Measurements from ENCODE around the gene CT47A1.
"Not testable (repeated sequence)": the region's sequence is repeated elsewhere in the genome, so short reads cannot be mapped to it uniquely, and the experiment has no call there.

The CT47A1 gene

GRCh38 chrX:120985660-120986059, at the start of gene CT47A1:
CT47A1 (minus strand) TSS chrX:120985760; CDS start chrX:120985529, 231 bp downstream.
- H3K9me3 Mint-ChIP-seq (ENCODE audit: low read depth); H3K27ac Mint-ChIP-seq; H3K27me3 Mint-ChIP-seq; H3K36me3 Mint-ChIP-seq; H3K4me1 Mint-ChIP-seq (ENCODE audit: low read depth); H3K4me3 Mint-ChIP-seq: not testable (repeated sequence)

- Mint-ChIP-seq H3K27ac (no peak overlapping the region), H3K36me3 (no peaks in the 10 kb centered on the region), H3K4me3 (no peak overlapping the region), H3K4me1 (ENCODE audit: low read depth) (no peaks in the 10 kb centered on the region), H3K9me3 (ENCODE audit: low read depth) (no peaks in the 10 kb centered on the region), H3K27me3 (no peaks in the 10 kb centered on the region)
These were observed 47.0 kb upstream of the CT47A1 start for GRCh38 chrX:121032531-121032930.

- no peak overlapping the region for H3K4me3 Mint-ChIP-seq
- H3K27ac Mint-ChIP-seq = no peak overlapping the region
- H3K9me3 Mint-ChIP-seq (ENCODE audit: low read depth) = no peaks in the 10 kb centered on the region
- H3K36me3 Mint-ChIP-seq = no peaks in the 10 kb centered on the region
- H3K4me1 Mint-ChIP-seq (ENCODE audit: low read depth) = no peaks in the 10 kb centered on the region
- no peaks in the 10 kb centered on the region for H3K27me3 Mint-ChIP-seq
These were observed 44.5 kb upstream of the CT47A1 start for GRCh38 chrX:121030083-121030482.

- Mint-ChIP-seq H3K36me3 (no peaks in the 10 kb centered on the region), H3K27ac (no peak overlapping the region), H3K9me3 (ENCODE audit: low read depth) (no peaks in the 10 kb centered on the region), H3K4me3 (no peak overlapping the region), H3K4me1 (ENCODE audit: low read depth) (no peaks in the 10 kb centered on the region), H3K27me3 (no peaks in the 10 kb centered on the region)
These were observed 42.9 kb upstream of the CT47A1 start for GRCh38 chrX:121028419-121028818.

- no peak overlapping the region for H3K27ac Mint-ChIP-seq
- H3K27me3 Mint-ChIP-seq = peaks cover 1% of the 10 kb centered on the region
- H3K9me3 Mint-ChIP-seq (ENCODE audit: low read depth) = no peaks in the 10 kb centered on the region
- H3K36me3 Mint-ChIP-seq = no peaks in the 10 kb centered on the region
- H3K4me3 Mint-ChIP-seq = no peak overlapping the region
- H3K4me1 Mint-ChIP-seq (ENCODE audit: low read depth) = no peaks in the 10 kb centered on the region
These were observed 29.3 kb upstream of the CT47A1 start for GRCh38 chrX:121014826-121015225.

- H3K4me3 Mint-ChIP-seq = no peak overlapping the region
- H3K36me3 Mint-ChIP-seq = no peaks in the 10 kb centered on the region
- peaks cover 1% of the 10 kb centered on the region for H3K27me3 Mint-ChIP-seq
- H3K27ac Mint-ChIP-seq = no peak overlapping the region
- H3K4me1 Mint-ChIP-seq (ENCODE audit: low read depth) = no peaks in the 10 kb centered on the region
- no peaks in the 10 kb centered on the region for H3K9me3 Mint-ChIP-seq (ENCODE audit: low read depth)
These were observed 28.4 kb upstream of the CT47A1 start for GRCh38 chrX:121013897-121014455.

- H3K4me3 Mint-ChIP-seq = no peak overlapping the region
- H3K4me1 Mint-ChIP-seq (ENCODE audit: low read depth) = no peaks in the 10 kb centered on the region
- H3K27me3 Mint-ChIP-seq = peaks cover 1% of the 10 kb centered on the region
- H3K36me3 Mint-ChIP-seq = no peaks in the 10 kb centered on the region
- no peaks in the 10 kb centered on the region for H3K9me3 Mint-ChIP-seq (ENCODE audit: low read depth)
- H3K27ac Mint-ChIP-seq = no peak overlapping the region
These were observed 25.7 kb upstream of the CT47A1 start for GRCh38 chrX:121011254-121011653.

GRCh38 chrX:121010218-121010617, 24.7 kb upstream of the CT47A1 start:
- H3K27me3 Mint-ChIP-seq = peaks cover 1% of the 10 kb centered on the region
- no peaks in the 10 kb centered on the region for H3K36me3 Mint-ChIP-seq
- H3K27ac Mint-ChIP-seq = no peak overlapping the region
- H3K9me3 Mint-ChIP-seq (ENCODE audit: low read depth) = no peaks in the 10 kb centered on the region
- no peak overlapping the region for H3K4me3 Mint-ChIP-seq
- no peaks in the 10 kb centered on the region for H3K4me1 Mint-ChIP-seq (ENCODE audit: low read depth)

- Mint-ChIP-seq H3K9me3 (ENCODE audit: low read depth) (no peaks in the 10 kb centered on the region), H3K27ac (no peak overlapping the region), H3K4me3 (no peak overlapping the region), H3K27me3 (peaks cover 1% of the 10 kb centered on the region), H3K4me1 (ENCODE audit: low read depth) (no peaks in the 10 kb centered on the region), H3K36me3 (no peaks in the 10 kb centered on the region)
These were observed 24.2 kb upstream of the CT47A1 start for GRCh38 chrX:121009764-121010163.

- Mint-ChIP-seq H3K9me3 (ENCODE audit: low read depth) (no peaks in the 10 kb centered on the region), H3K4me3 (no peak overlapping the region), H3K4me1 (ENCODE audit: low read depth) (no peaks in the 10 kb centered on the region), H3K27me3 (peaks cover 1% of the 10 kb centered on the region), H3K27ac (no peak overlapping the region), H3K36me3 (no peaks in the 10 kb centered on the region)
These were observed 23.4 kb upstream of the CT47A1 start for GRCh38 chrX:121008920-121009319.

- Mint-ChIP-seq H3K4me1 (ENCODE audit: low read depth) (no peaks in the 10 kb centered on the region), H3K36me3 (no peaks in the 10 kb centered on the region), H3K27me3 (no peaks in the 10 kb centered on the region), H3K4me3 (no peak overlapping the region), H3K27ac (no peak overlapping the region), H3K9me3 (ENCODE audit: low read depth) (no peaks in the 10 kb centered on the region)
These were observed 15.0 kb upstream of the CT47A1 start for GRCh38 chrX:121000589-121000988.

GRCh38 chrX:120999413-120999812, 13.9 kb upstream of the CT47A1 start:
- Mint-ChIP-seq H3K27ac (no peak overlapping the region), H3K36me3 (no peaks in the 10 kb centered on the region), H3K27me3 (no peaks in the 10 kb centered on the region), H3K4me1 (ENCODE audit: low read depth) (no peaks in the 10 kb centered on the region), H3K4me3 (no peak overlapping the region), H3K9me3 (ENCODE audit: low read depth) (no peaks in the 10 kb centered on the region)

- not testable (repeated sequence) for H3K4me3 Mint-ChIP-seq; H3K36me3 Mint-ChIP-seq; H3K4me1 Mint-ChIP-seq (ENCODE audit: low read depth); H3K27me3 Mint-ChIP-seq; H3K9me3 Mint-ChIP-seq (ENCODE audit: low read depth); H3K27ac Mint-ChIP-seq
These were observed 29.1 kb downstream of the CT47A1 start, which contains the start of gene CT47A7 for GRCh38 chrX:120956500-120956899. CT47A7 (minus strand) TSS chrX:120956600; CDS start chrX:120956345, 255 bp downstream.

Measured in activated naive CD8-positive, alpha-beta T cell (primary cell).